ENCODE data around the gene TMEM125. TPM values are rescaled to one million over a fixed set of nuclear protein-coding genes. Genes with fewer than 3 reads are reported as not detected.

Gene TMEM125
- total RNA-seq, 4 donors from 2014 or later = 0.24 to 1.0 TPM; not detected in 2

DNA sequence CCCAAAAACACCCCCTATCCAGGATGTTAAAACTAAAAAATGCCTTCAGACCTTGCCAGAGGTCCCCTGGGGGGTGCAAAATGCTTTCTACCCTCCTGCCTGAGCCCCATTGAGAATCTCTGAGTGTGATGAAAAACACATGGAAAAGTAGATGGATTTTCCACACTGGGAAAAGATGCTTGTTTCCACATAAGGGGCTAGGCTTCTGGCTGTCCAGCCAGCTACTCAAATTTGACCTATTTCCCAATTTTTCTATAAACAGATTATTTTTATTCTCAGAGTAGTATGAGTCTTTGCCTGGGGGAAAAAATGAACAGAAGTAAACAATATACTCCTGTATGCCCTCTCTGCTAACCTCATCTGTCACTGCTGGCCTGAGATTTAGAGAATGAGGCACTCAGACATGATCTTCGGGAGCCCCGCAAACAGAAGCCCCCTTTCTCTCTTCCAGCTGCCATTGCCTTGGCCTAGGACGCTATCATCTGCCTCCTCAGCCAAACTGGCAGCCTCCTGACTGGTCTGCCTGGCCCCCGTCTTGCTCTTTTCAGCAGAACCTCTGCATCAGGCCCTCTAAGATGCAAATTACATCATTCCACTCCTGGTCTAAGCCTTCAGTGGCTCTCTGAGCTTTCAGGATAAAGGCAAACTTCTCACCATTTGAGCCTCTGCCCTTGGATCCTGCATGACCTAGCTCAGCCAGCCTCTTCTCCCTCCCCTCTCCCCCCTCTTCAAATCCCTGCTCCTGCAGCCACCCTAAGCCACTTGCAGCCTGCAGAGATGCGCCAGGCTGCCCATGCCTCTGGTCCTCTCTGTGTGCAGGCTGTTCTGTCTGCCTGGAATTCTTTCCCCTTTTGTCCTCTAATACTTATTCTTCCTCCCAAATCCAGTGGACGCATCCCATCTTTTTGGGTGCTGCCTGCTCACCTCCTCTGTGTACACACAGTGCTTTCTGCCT, 39.7 kb upstream of the TMEM125 start:
- ATAC-seq (ENCODE audit: low FRiP score) = no peak
- DNase-seq (ENCODE audit: low spot score) = no peak
- TF ChIP-seq CTCF (IDR thresholded peaks at IDR 0.05) = no peak

GRCh38 chr1:43232074-43232473, 37.7 kb upstream of the TMEM125 start:
- TF ChIP-seq CTCF (IDR thresholded peaks at IDR 0.05) = no peak
- peak; percentile 65 for ATAC-seq (ENCODE audit: low FRiP score)
- no peak for DNase-seq (ENCODE audit: low spot score)

GRCh38 chr1:43232482-43232881, 37.3 kb upstream of the TMEM125 start:
- ATAC-seq (ENCODE audit: low FRiP score) (no peak), DNase-seq (ENCODE audit: low spot score) (no peak)
- no peak for TF ChIP-seq CTCF (IDR thresholded peaks at IDR 0.05)

DNA sequence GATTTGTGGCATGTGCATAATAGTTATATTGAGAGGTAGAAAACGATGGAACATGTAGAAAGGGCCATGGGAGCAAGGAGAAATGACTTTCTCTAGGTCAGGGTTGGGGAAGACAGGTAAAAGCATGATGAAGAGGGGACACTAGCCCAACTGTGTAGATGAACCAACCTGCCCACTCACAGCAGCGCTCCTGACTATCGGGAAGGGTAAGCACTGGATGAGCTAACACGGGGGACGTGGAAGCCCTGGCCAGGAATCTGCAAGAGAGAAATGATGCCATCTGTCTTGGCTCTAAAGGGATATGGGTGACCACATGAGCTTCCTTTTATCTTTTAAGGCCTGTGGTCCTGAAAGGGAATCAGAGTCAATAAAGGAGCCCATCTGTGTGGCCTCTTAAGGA, 36.2 kb upstream of the TMEM125 start:
- DNase-seq (ENCODE audit: low spot score) (no peak), ATAC-seq (ENCODE audit: low FRiP score) (no peak)
- no peak for TF ChIP-seq CTCF (IDR thresholded peaks at IDR 0.05)

DNA sequence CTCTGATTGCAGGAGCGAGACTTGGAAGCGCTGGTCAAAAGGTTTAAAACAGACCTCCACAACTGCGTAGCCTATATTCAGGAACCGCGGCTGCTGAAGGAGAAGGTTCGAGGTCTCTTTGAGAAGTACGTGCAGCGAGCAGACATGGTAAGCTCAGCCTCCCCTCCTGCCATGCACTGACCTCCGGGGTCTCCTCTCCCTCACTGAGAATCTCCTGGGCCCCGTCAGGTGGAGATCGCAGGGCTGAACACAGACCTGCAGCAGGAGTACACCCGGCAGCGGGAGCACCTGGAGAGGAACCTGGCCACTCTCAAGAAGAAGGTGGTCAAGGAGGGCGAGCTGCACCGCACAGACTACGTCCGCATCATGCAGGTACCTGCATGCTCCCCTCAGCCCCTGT, 35.5 kb upstream of the TMEM125 start:
- TF ChIP-seq CTCF (IDR thresholded peaks at IDR 0.05) = no peak
- no peak for DNase-seq (ENCODE audit: low spot score)
- ATAC-seq (ENCODE audit: low FRiP score) = no peak

DNA sequence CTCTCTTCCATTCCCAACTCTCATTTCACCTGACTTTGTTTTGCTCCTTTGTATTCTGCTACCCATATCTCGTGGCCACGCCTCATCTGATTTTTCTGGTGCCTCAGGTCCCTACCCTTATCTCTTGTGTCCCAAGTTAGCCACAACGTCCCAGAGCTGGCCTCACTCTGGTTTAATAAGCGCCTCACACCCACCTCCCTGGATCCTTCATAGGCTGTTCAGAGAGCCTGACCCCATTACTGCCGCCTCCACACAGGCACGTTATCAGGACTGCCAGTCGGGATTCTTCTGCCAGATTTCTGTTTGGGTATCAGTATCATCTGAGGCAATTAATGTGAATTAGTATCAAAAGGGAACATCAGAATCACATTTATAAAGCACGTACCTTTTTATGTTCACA, 34.7 kb upstream of the TMEM125 start:
- no peak for DNase-seq (ENCODE audit: low spot score)
- TF ChIP-seq CTCF (IDR thresholded peaks at IDR 0.05) = no peak
- ATAC-seq (ENCODE audit: low FRiP score) = no peak

All from omental fat pad (tissue), 4 donors.